CD4-positive, alpha-beta T cell treated with Interferon gamma for 1 hour (primary cell): Measurements from ENCODE around the gene PRM3.

Source experiments
- DNase-seq: peaks from one replicate; pipeline ENCODE4 v3.0.0-alpha.2; 2020

The PRM3 gene

DNA sequence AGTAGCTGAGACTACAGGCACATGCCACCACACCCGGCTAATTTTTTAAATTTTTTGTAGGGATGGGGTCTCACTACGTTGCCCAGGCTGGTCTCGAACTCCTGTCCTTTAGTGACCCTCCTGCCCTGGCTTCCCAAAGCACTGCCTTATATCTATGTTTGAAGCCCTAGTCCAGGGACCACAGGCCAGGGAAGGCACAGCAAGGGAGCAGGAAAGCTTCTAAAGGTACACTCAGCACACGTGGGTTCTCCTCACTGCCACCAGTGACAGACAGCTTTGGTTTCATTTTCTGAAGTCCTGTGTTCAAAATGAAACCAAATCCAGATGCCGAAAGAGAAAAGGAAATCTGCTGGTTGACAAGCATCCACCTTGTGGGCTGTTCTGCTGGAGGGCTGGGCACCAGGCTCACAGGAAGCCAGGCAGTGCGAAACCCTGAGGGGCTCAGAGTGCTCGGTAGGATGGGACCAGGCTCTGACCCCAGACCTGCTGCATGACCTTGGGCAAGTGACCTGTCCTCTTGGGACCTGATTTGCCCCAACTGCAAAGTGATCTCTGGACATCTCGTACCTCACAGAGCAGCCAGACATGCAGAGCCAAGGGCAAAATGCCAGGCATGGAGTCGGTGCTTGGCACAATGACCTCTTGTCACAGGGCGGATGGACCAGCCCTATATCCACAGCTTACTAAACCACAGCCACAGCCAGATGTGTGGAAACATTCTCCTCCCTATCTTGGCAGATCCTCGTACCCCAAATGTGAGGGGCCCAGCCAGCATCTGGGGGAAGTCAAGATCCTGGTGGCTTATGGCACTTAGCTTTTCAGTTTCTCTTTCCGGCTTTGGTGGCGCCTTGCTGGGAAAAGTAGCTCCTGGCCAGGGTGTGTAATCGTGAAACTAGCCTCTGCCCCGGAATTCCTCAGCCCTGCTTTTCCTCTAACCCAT lies 14.6 kb downstream of the PRM3 start:
- DNase-seq, result no peak

- peak; percentile 68 for DNase-seq
Measured at GRCh38 chr16:11257131-11257938, 16.1 kb downstream of the PRM3 start.

DNA sequence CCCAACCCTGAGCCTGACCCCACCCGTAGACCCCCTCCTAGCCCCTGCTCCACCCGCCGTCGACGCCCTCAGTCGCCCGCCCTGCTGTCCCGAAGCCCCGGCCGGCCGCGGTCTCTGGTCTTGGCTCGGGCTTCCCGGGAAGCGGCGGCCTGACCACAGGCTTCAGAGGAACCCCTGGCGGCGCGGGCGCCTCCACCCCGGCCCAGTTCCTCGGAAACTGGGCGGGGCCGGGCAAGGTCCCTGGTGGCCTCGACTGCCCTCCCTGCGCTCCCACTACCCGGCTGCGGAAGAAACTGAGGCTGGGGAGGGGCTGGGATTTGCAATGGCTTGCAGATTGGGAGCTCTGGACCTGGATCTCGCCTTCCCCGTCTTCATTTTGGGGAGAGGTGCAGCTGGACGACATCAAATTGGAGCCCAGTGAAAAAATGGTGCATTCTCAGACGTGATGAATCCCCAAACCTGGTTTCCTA lies 16.7 kb downstream of the PRM3 start:
- DNase-seq, result no peak

GRCh38 chr16:11255737-11256660 lies 17.4 kb downstream of the PRM3 start, which contains the start of gene SOCS1:
SOCS1 (minus strand) TSS chr16:11256204; CDS start chr16:11255478, 726 bp downstream.
- peak; percentile 87 for DNase-seq

GRCh38 chr16:11254913-11255736 lies 18.3 kb downstream of the PRM3 start:
- peak; percentile 69 for DNase-seq

DNA sequence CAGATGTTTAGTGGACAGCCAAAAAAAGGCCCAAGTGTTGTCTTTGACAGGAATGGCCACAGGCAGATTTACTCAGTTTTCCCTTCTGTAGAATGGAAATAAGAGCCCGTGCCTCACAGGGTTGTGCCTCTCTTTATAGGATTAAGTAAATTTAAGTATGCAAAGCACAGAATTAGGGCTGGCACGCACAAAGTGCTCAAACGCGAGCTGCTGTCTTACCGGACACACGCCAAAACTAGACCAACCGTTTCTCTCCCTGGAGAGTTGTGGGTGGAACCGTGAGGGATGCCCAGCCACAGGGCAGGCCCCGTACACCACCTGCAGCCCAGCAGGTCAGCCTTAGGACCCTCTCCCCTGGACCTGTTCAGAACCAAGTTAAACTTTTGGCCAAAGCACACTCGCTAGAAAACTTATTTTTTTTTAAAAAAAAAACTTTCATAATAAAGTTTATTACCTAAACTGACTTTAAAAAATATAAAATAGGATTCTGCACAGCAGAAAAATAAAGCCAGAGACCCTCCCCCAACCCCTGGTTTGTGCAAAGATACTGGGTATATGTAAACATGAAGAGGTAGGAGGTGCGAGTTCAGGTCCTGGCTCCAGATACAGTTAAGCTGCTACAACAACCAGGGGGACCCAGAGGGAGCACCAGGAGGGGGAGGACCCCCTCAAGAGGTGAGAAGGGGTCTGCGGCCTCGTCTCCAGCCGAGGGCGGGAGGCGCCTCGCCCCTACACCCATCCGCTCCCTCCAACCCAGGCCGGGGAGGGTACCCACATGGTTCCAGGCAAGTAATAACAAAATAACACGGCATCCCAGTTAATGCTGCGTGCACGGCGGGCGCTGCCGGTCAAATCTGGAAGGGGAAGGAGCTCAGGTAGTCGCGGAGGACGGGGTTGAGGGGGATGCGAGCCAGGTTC lies 19.2 kb downstream of the PRM3 start:
- DNase-seq, result no peak

DNA sequence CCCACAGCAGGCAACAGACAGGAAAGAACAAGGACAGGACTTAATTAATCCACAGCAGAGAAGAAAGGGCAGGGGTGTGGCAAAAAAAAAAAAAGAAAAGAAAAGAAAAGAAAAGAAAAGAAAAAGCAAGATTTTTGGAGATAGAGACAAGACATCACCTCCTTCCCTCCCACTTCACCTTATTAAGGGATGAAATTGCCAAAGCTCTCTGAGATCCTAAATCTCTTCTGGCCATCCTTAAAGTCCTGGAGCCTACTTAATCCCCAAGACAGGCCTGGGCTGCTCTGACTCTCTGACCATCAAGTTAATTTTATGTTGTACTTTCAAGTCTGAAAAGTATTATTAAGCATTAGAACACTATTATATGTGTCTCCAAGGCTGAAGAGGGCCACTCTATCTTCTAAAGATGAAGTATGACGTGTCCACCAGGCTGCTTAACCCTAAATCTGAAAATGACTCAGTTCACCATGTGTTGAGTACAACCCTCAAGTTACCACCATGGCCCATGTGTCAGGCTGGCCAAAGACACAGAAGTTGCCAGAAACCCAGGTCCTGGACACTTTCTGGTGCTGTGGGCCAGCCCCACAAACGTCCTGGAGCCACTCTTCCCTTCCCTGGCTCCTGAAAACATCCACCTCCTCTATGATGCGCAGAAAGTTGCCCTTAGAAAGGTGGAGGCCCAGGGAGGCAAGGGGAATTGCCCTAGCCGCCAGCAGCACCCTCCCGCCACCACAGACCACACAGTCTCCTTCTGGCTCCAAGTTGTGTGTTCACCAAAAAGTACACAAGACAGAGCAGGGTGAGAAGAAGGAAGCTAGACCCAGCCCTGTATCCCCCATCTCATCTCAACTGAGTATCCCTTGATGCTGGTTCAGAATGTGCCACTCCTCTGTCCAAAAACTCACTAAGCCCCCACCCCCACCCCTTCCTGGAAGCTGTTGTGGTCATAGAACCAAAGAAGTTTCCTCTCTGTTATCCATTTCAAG lies 20.1 kb downstream of the PRM3 start:
- peak; percentile 44 for DNase-seq

DNA sequence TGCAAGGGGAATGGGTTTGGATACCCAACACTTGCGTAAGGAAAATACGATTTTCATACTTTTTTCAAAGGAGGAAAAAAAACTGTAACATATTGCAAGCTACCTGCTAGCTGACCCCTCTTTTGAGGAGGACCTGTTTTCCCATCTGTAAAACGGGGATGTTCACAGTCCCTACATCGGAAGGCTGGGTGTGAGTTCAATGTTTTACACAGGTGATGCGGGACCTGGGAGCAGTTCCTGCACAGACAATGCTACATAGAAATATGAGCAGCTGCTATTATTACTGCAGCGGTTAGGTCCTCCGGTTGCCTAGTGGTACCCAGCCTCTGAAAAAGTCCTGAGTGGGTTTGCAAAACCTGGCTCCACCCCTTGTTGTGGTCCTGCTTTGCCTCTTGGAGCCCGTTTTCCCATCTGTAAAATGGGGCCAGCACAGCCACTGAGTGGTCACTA lies 20.9 kb downstream of the PRM3 start:
- no peak for DNase-seq

- peak; percentile 77 for DNase-seq
Measured at GRCh38 chr16:11251525-11252481, 21.6 kb downstream of the PRM3 start.

- no peak for DNase-seq
Measured at GRCh38 chr16:11250786-11251524, 22.5 kb downstream of the PRM3 start.

GRCh38 chr16:11250091-11250785 lies 23.2 kb downstream of the PRM3 start:
- no peak for DNase-seq

DNA sequence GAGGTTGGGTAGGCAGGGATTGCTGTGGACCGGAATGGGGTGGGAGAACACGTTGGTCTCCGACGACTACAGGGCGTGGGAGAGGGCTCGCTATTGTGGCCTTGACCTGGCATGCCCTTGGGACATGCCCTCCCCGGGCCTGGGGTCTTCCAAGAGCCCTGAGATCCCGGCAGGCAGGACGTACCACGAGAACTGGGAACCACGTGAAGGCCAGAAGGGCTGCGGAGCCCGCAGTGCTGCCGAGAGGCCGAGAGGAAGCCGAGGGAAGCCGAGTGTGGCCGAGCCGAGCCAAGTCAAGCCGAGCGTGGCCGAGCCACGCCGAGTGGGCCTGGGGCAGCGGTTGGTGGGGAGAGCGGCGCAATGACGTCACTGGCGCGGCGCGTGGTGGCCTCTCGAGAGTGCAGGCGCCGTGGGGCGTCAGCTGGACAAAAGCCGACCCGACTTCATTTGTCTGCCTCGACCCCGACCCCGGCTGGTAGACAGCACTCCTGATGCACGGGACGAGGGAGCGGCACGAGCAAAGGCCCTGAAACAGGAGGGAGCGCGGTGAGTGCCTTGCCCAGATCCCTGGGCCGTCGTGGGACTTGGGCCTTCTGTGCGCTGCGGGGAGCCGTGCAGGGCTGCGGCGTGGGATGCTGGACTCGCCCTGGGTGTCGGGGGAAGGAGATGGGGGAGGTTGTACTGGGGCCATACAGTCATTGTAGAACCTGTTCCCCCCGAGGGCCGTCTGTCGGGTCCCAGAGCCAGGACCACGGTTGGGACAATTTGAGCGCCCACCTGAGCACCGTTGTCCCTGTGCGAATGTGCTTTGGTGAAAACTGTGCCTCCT lies 24.0 kb downstream of the PRM3 start:
- no peak for DNase-seq

DNA sequence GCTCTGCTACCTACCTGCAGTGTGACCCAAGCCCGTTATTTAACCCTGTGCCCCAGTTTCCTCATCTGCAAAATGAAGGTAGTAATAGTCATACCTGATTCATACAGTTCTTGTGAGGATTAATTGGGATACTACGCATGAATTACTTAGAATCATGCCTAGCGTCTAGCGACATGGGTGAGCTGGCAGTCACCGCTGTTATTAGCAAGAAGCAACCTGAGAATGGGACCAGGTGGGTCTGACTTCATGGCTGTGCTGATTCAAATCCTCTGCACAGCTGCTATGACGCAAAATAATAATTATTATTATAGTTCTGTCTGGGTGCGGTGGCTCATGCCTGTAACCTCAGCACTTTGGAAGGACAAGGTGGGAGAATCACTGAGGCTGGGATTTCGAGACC lies 25.3 kb downstream of the PRM3 start:
- no peak for DNase-seq

GRCh38 chr16:11245988-11246387 lies 27.4 kb downstream of the PRM3 start:
- no peak for DNase-seq

DNA sequence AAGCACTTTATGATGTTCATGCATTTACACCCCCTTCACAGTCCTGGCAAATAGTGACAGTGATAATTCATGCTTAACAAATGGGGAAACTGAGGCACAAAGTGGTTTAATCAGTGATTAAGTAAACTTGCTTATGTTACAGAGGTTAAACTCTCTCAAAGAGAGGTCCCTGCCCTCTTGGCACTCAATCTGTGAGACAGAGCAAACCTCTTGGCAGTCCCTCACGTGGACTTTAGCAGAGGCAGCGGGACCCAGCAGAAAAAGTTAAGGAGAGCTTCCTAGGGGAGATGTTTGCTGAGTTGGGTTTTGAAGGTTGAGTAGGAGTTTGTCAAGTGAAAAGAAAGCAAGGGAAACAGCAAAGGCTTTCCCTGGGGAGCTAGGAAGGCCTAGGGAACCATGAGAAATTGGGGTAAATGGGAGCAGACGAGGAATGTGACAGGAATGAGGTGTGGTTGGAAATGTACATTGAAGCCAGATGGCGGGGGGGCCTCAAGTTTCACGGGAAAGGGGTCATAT lies 28.1 kb downstream of the PRM3 start:
- no peak for DNase-seq
